Neuronal stem cell (in vitro differentiated cells): Measurements from ENCODE around the gene EWSR1.
A peak's percentile ranks its signal among the peaks of the same experiment; 100 is the strongest.

ENCODE experiments used
- DNase-seq: peaks from one replicate; pipeline ENCODE4 v3.0.0-alpha.2; 2013; ENCODE audit warnings: low spot score
- H2AFZ ChIP-seq: one replicate; pipeline ENCODE4 v1.6.1; 2013; ENCODE audit warnings: mild to moderate bottlenecking, low read length, inconsistent platforms
- H2AK5ac ChIP-seq: 2 replicates; pipeline ENCODE4 v1.6.1; 2013; ENCODE audit warnings: low read depth, mild to moderate bottlenecking, inconsistent platforms, low read length, moderate library complexity, mixed read lengths
- H2BK120ac ChIP-seq: 2 replicates; pipeline ENCODE4 v1.6.1; 2013; ENCODE audit warnings: low read depth, mild to moderate bottlenecking, inconsistent platforms, low read length, moderate library complexity, mixed read lengths
- H2BK12ac ChIP-seq: one replicate; pipeline ENCODE4 v1.6.1; 2013; ENCODE audit warnings: low read length, inconsistent platforms
- H2BK15ac ChIP-seq: 2 replicates; pipeline ENCODE4 v1.6.1; 2013; ENCODE audit warnings: mild to moderate bottlenecking, low read length, inconsistent platforms, mixed read lengths
- H2BK5ac ChIP-seq: one replicate; pipeline ENCODE4 v1.6.1; 2013; ENCODE audit warnings: inconsistent platforms, mild to moderate bottlenecking, low read length, moderate library complexity
- H3K14ac ChIP-seq: one replicate; pipeline ENCODE4 v1.6.1; 2013; ENCODE audit warnings: low read length, inconsistent platforms
- H3K18ac ChIP-seq: 2 replicates; pipeline ENCODE4 v1.6.1; 2013; ENCODE audit warnings: low read length, inconsistent platforms
- H3K23ac ChIP-seq: 2 replicates; pipeline ENCODE4 v1.6.1; 2013; ENCODE audit warnings: low read depth, mild to moderate bottlenecking, mixed read lengths, low read length, inconsistent platforms; ENCODE audit not compliant: poor library complexity
- H3K27ac ChIP-seq: replicated peaks from 3 replicates; pipeline ENCODE4 v1.5.1; 2013; ENCODE audit warnings: low read length, inconsistent platforms
- H3K27me3 ChIP-seq, 3 experiments: 2 replicates each; pipeline ENCODE4 v1.6.1; 2013; ENCODE audit warnings: low read length in 3 of 3, mild to moderate bottlenecking in 2 of 3, inconsistent platforms in 1 of 3, low read depth in 1 of 3, mixed read lengths in 1 of 3, moderate library complexity in 1 of 3; ENCODE audit not compliant: control insufficient read depth in 3 of 3, insufficient read depth in 3 of 3
- H3K36me3 ChIP-seq, 2 donors: replicated peaks in 1 of 2; 2 replicates each; pipeline ENCODE4 v1.6.1; 2013; ENCODE audit warnings: low read length in 2 of 2; ENCODE audit not compliant: control insufficient read depth in 2 of 2, insufficient read depth in 2 of 2
- H3K4ac ChIP-seq: 2 replicates; pipeline ENCODE4 v1.6.1; 2013; ENCODE audit warnings: inconsistent platforms, mild to moderate bottlenecking, low read length, moderate library complexity
- H3K4me1 ChIP-seq, 2 donors: 1 replicate in 1 of 2; 2 replicates in 1 of 2; pipeline ENCODE4 v1.6.1; 2013; ENCODE audit warnings: low read length in 2 of 2, low read depth in 1 of 2; ENCODE audit not compliant: control insufficient read depth in 2 of 2, insufficient read depth in 1 of 2
- H3K4me2 ChIP-seq: one replicate; pipeline ENCODE4 v1.6.1; 2013; ENCODE audit warnings: mild to moderate bottlenecking, low read length, inconsistent platforms; ENCODE audit not compliant: insufficient read depth, poor library complexity, severe bottlenecking
- H3K4me3 ChIP-seq, 2 donors: 2 replicates each; pipeline ENCODE4 v1.5.1; 2013; ENCODE audit warnings: low read length in 2 of 2, mild to moderate bottlenecking in 2 of 2, inconsistent platforms in 1 of 2, moderate library complexity in 1 of 2
- H3K79me1 ChIP-seq: one replicate; pipeline ENCODE4 v1.6.1; 2013; ENCODE audit warnings: low read depth, mild to moderate bottlenecking, inconsistent platforms, low read length, moderate library complexity
- H3K9ac ChIP-seq: one replicate; pipeline ENCODE4 v1.6.1; 2013; ENCODE audit warnings: mild to moderate bottlenecking, low read depth, low read length, inconsistent platforms; ENCODE audit not compliant: poor library complexity
- H3K9me3 ChIP-seq, 2 donors: replicated peaks in 1 of 2; 2 replicates each; pipeline versions ENCODE3 to v1.6.1; 2013; ENCODE audit warnings: low read length in 2 of 2, mild to moderate bottlenecking in 2 of 2, inconsistent platforms in 1 of 2, low read depth in 1 of 2, mixed read lengths in 1 of 2, moderate library complexity in 1 of 2; ENCODE audit not compliant: control insufficient read depth in 2 of 2, insufficient read depth in 1 of 2
- H4K8ac ChIP-seq: one replicate; pipeline ENCODE4 v1.6.1; 2013; ENCODE audit warnings: low read depth, mild to moderate bottlenecking, inconsistent platforms, low read length, moderate library complexity
- H4K91ac ChIP-seq: one replicate; pipeline ENCODE4 v1.6.1; 2013; ENCODE audit warnings: low read length, low read depth, mild to moderate bottlenecking, inconsistent platforms; ENCODE audit not compliant: poor library complexity
- WGBS, 2 donors: extraction: QIAGEN DNeasy Blood & Tissue Kit; methylation state at CpG; one replicate each; pipeline ENCODE4 v1.1.7; 2013; ENCODE audit warnings: missing lambda C conversion rate in 2 of 2, mixed read lengths in 1 of 2; ENCODE audit not compliant: insufficient read length in 2 of 2, insufficient replicate concordance in 1 of 2; ENCODE audit errors: extremely low coverage in 2 of 2; 5-methylcytosine and 5-hydroxymethylcytosine counted together

Gene EWSR1

DNA sequence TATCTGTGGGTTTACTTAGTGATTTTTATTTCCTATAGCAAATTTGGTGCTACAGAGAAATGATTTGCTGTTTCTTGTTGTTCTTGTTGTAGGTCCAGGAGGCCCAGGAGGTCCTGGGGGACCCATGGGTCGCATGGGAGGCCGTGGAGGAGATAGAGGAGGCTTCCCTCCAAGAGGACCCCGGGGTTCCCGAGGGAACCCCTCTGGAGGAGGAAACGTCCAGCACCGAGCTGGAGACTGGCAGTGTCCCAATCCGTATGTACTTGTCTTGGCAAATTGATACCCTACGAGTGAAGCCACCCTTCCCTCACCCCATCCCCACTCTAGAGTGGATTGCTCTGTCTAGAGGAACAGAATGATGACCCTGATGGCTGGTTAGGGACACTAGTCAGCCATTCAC lies 30.6 kb downstream of the EWSR1 start:
- Histone ChIP-seq H3K4me3 (no peak overlapping the region), H2BK12ac (no peak overlapping the region), H3K36me3 (peaks cover 53 to 82% of the 10 kb centered on the region in 2 donors), H3K79me1 (no peaks in the 10 kb centered on the region), H3K14ac (no peak overlapping the region), H3K4me1 (no peaks in the 10 kb centered on the region), H3K23ac (no peak overlapping the region), H3K27ac (no peak overlapping the region), H3K4ac (no peak overlapping the region), H3K18ac (no peak overlapping the region), H3K4me2 (no peak overlapping the region), H4K8ac (no peak overlapping the region), H2BK120ac (no peak overlapping the region), H3K27me3 (no peaks in the 10 kb centered on the region), H4K91ac (no peak overlapping the region), H3K9ac (no peak overlapping the region), H2BK5ac (no peak overlapping the region), H2AK5ac (no peak overlapping the region), H3K9me3 (no peaks in the 10 kb centered on the region), H2AFZ (no peak overlapping the region), H2BK15ac (no peak overlapping the region)
- no peak for DNase-seq
- WGBS, 2 donors: no CpG with 5 or more reads among the region's 8 CpGs

DNA sequence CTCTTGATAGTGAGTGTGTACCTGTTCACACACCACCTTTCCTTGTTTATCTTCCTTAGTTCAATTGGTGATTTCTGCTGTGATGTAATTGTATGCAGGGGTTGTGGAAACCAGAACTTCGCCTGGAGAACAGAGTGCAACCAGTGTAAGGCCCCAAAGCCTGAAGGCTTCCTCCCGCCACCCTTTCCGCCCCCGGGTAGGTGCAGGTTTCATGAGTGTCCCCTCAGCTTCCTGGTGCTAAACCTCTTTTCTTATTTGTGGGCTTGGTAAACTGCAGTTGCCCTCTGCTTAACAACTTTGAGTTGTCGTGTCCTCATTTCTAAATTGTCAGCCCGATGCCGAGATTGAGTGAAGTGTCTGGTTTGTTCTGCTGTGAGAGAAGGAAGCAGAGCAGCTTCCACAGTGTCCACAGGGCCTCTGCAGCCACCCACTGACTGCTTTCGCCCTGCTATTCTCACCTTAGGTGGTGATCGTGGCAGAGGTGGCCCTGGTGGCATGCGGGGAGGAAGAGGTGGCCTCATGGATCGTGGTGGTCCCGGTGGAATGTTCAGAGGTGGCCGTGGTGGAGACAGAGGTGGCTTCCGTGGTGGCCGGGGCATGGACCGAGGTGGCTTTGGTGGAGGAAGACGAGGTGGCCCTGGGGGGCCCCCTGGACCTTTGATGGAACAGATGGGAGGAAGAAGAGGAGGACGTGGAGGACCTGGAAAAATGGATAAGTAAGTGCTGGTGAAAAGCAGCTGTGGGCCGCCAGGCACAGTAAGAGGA lies 31.2 kb downstream of the EWSR1 start:
- Histone ChIP-seq H3K4me3 (no peak overlapping the region), H3K23ac (peak overlapping the region; percentile 47), H3K4ac (no peak overlapping the region), H2BK15ac (no peak overlapping the region), H3K9me3 (no peaks in the 10 kb centered on the region), H2BK5ac (no peak overlapping the region), H4K91ac (no peak overlapping the region), H2BK120ac (no peak overlapping the region), H3K4me2 (no peak overlapping the region), H3K79me1 (no peaks in the 10 kb centered on the region), H3K18ac (no peak overlapping the region), H4K8ac (no peak overlapping the region), H2AK5ac (no peak overlapping the region), H3K27me3 (no peaks in the 10 kb centered on the region), H3K27ac (no peak overlapping the region), H3K14ac (no peak overlapping the region), H3K9ac (no peak overlapping the region), H2BK12ac (no peak overlapping the region), H3K36me3 (peaks cover 49 to 75% of the 10 kb centered on the region in 2 donors), H2AFZ (no peak overlapping the region), H3K4me1 (no peaks in the 10 kb centered on the region)
- no peak for DNase-seq
- WGBS, 2 donors: no CpG with 5 or more reads among the region's 19 CpGs

DNA sequence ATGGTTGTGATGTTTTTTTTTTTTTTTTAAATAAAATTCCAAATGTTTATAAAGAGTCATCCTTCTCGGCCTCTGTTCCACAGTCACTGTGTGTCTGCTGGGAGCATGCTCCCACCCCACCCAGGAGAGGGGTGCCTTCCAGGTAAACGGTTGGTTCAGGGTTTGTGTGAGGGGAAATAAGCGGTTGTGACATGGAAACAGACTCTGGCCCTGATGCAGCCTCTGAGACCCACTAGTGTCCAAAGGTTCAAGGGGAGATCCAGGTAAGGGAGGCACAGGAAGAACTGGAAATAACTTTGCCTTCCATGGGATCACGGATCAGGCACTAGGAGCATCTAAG lies 32.4 kb downstream of the EWSR1 start:
- WGBS, 2 donors: no CpG with 5 or more reads among the region's 4 CpGs
- Histone ChIP-seq H3K36me3 (peaks cover 44 to 64% of the 10 kb centered on the region in 2 donors), H2AFZ (no peak overlapping the region), H4K91ac (no peak overlapping the region), H2AK5ac (no peak overlapping the region), H3K9ac (no peak overlapping the region), H3K23ac (no peak overlapping the region), H3K4ac (no peak overlapping the region), H3K18ac (no peak overlapping the region), H3K79me1 (no peaks in the 10 kb centered on the region), H3K4me2 (no peak overlapping the region), H3K27me3 (peaks cover 0 to 1% (median 0%) of the 10 kb centered on the region in 3 experiments), H2BK15ac (no peak overlapping the region), H3K4me1 (no peaks in the 10 kb centered on the region), H2BK120ac (no peak overlapping the region), H3K27ac (no peak overlapping the region), H3K9me3 (no peaks in the 10 kb centered on the region), H4K8ac (no peak overlapping the region), H3K4me3 (no peak overlapping the region), H2BK5ac (no peak overlapping the region), H3K14ac (no peak overlapping the region), H2BK12ac (no peak overlapping the region)
- no peak for DNase-seq

DNA sequence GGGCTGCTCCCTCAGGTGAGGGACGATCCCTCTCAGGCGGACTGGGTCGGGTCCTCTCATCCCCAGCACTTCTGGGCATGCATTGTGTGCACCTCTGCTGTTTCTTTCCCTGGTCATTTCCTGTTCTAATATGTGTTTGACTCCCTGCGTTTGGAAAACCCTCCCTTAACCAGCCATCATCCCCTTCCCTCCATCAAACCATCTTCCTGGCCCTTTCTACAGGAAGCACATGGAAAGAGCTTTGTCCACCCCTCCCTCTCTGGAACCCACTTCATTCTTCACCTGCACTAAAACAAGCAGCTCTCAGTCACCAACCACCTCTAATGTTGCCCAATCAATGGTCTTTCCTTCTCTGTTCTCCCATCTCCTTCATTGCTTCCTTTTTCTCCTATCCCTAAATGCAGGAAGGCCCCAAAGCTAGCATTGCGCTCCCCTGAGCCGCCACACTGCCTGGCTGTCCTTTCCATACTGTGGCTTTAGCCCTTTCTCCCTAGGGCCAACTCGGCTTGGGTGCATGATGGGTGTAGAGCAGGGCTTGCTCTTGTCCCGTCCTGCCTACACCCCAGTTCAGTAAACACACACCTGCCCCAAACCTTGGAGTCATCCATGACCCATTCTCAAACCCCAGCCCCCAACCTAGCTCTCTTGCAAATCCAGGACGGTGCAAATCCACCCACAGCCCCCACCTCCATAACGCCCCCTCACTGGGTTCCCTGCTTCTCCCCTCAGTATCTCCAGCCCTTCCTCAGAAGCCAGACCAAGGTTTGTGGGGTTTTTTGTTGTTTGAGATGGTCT lies 32.9 kb downstream of the EWSR1 start:
- H3K14ac ChIP-seq: no peak overlapping the region
- H2BK5ac ChIP-seq: no peak overlapping the region
- H3K36me3 ChIP-seq: peaks cover 41 to 58% of the 10 kb centered on the region in 2 donors
- H3K18ac ChIP-seq: no peak overlapping the region
- no peak overlapping the region for H2BK12ac ChIP-seq
- no peak overlapping the region for H2BK120ac ChIP-seq
- no CpG with 5 or more reads among the region's 10 CpGs for WGBS, 2 donors
- DNase-seq: no peak
- H2AFZ ChIP-seq: no peak overlapping the region
- H3K9ac ChIP-seq: no peak overlapping the region
- H3K23ac ChIP-seq: no peak overlapping the region
- no peak overlapping the region for H3K4me3 ChIP-seq
- no peak overlapping the region for H4K91ac ChIP-seq
- no peaks in the 10 kb centered on the region for H3K9me3 ChIP-seq
- no peak overlapping the region for H2BK15ac ChIP-seq
- peaks cover 0 to 4% (median 0%) of the 10 kb centered on the region in 3 experiments for H3K27me3 ChIP-seq
- no peak overlapping the region for H3K4ac ChIP-seq
- peaks cover 2 to 3% of the 10 kb centered on the region in 2 donors for H3K4me1 ChIP-seq
- H2AK5ac ChIP-seq: no peak overlapping the region
- no peak overlapping the region for H4K8ac ChIP-seq
- H3K27ac ChIP-seq: no peak overlapping the region
- H3K4me2 ChIP-seq: no peak overlapping the region
- H3K79me1 ChIP-seq: no peaks in the 10 kb centered on the region
